HepG2 (cell line): ENCODE measurements around the gene OGFOD3. TPM values are rescaled to one million over a fixed set of nuclear protein-coding genes. Genes with fewer than 3 reads are reported as not detected.

Source experiments
- AGO2 ChIP-seq: fragments of 200-400 bp; formaldehyde crosslinking; optimal IDR thresholded peaks from 2 replicates; pipeline ENCODE3; 2017; ENCODE audit warnings: mild to moderate bottlenecking, low read depth, low read length, moderate library complexity
- BATF2 ChIP-seq: sonication (generic); formaldehyde crosslinking; IDR thresholded peaks from 2 replicates; pipeline ENCODE4 v1.8.0; 2022; ENCODE audit warnings: mild to moderate bottlenecking, missing genetic modification reagents, moderate library complexity
- BORCS8-MEF2B ChIP-seq: sonication (generic); formaldehyde crosslinking; IDR thresholded peaks from 2 replicates; pipeline ENCODE4 v1.8.0; 2022; ENCODE audit warnings: mild to moderate bottlenecking, missing genetic modification reagents
- FOXP4 ChIP-seq: sonication (generic); formaldehyde crosslinking; IDR thresholded peaks from 2 replicates; pipeline ENCODE4 v1.4.0; 2020; ENCODE audit warnings: missing genetic modification reagents
- HES4 ChIP-seq: sonication (generic); formaldehyde crosslinking; IDR thresholded peaks from 2 replicates; pipeline ENCODE4 v1.9.0; 2021; ENCODE audit warnings: mild to moderate bottlenecking, missing genetic modification reagents, borderline replicate concordance
- MAFK ChIP-seq, 2 experiments: IDR thresholded peaks in 1 of 2; conservative IDR thresholded peaks in 1 of 2; 2 replicates each; pipeline ENCODE4 v1.6.1; 2011; ENCODE audit warnings: improper control_type of control experiment in 2 of 2, low read length in 2 of 2
- PRDM10 ChIP-seq: sonication (generic); formaldehyde crosslinking; IDR thresholded peaks from 2 replicates; pipeline ENCODE4 v1.4.0; 2020; ENCODE audit warnings: low read depth, missing genetic modification reagents
- TBX2 ChIP-seq: sonication (generic); formaldehyde crosslinking; IDR thresholded peaks from 2 replicates; pipeline ENCODE4 v1.5.0; 2020; ENCODE audit warnings: missing genetic modification reagents, mild to moderate bottlenecking, borderline replicate concordance
- TOPORS ChIP-seq: sonication (generic); formaldehyde crosslinking; IDR thresholded peaks from 2 replicates; pipeline ENCODE4 v1.8.0; 2023; ENCODE audit warnings: mild to moderate bottlenecking, missing genetic modification reagents
- XRCC5 ChIP-seq: fragments of 200-400 bp; formaldehyde crosslinking; optimal IDR thresholded peaks from 2 replicates; pipeline ENCODE3; 2017; ENCODE audit warnings: mild to moderate bottlenecking, low read length
- ZNF205 ChIP-seq: IDR thresholded peaks from 2 replicates; pipeline ENCODE4 v1.6.1; 2018; ENCODE audit warnings: missing biosample characterization, missing genetic modification reagents
- ZNF446 ChIP-seq: sonication (generic); formaldehyde crosslinking; IDR thresholded peaks from 2 replicates; pipeline ENCODE4 v1.5.0; 2020; ENCODE audit warnings: mild to moderate bottlenecking, missing genetic modification reagents
- ZNF644 ChIP-seq: IDR thresholded peaks from 2 replicates; pipeline ENCODE4 v1.6.1; 2016; ENCODE audit warnings: low read depth
- ZNF770 ChIP-seq: sonication (generic); formaldehyde crosslinking; IDR thresholded peaks from 2 replicates; pipeline ENCODE4 v1.5.0; 2020; ENCODE audit warnings: mild to moderate bottlenecking, missing genetic modification reagents
- ZNF839 ChIP-seq: sonication (generic); formaldehyde crosslinking; IDR thresholded peaks from 2 replicates; pipeline ENCODE4 v1.4.0; 2020; ENCODE audit warnings: missing genetic modification reagents, mild to moderate bottlenecking, borderline replicate concordance
- polyA plus RNA-seq, 8 experiments: library from polyadenylated mRNA; depleted of rRNA in 3 of 8; stranded (reverse) in 7 of 8; unstranded in 1 of 8; fragments of >200 nt; fragmentation: Illumina TruSeq in 4 of 8; extraction: Trizol in 4 of 8; gene quantifications; 2 replicates each; pipeline versions ENCODE4 v1.2.1 to v1.2.3, GENCODE V29; 2011 to 2016; ENCODE audit warnings: low read depth in 4 of 8, missing spikeins in 1 of 8, mixed read lengths in 1 of 8; ENCODE audit not compliant: insufficient read depth in 1 of 8
- total RNA-seq, 5 experiments: library from RNA; depleted of rRNA; stranded (reverse); fragments of >200 nt; fragmentation: Illumina TruSeq; extraction: Trizol; gene quantifications; 2 replicates each; pipeline ENCODE4 v1.2.3, GENCODE V29; 2016; ENCODE audit warnings: low read depth in 1 of 5

The OGFOD3 gene
- total and polyA plus RNA-seq, 2 of the 13 experiments (the other 11 are each of a cell fraction or from before 2014, with no cell fraction given), result 40.0 to 42.1 TPM

GRCh38 chr17:82388223-82388921 lies 30.0 kb downstream of the OGFOD3 start (continued):
- TF ChIP-seq PRDM10 (CRISPR knock-in tag) (0 out of 2 replicates have a peak, but pooled peaks have one; percentile 17), ZNF205 (0 out of 2 replicates have a peak, but pooled peaks have one; percentile 46), HES4 (CRISPR knock-in tag) (0 out of 2 replicates have a peak, but pooled peaks have one; percentile 40), ZNF446 (CRISPR knock-in tag) (no peak), TBX2 (CRISPR knock-in tag) (0 out of 2 replicates have a peak, but pooled peaks have one; percentile 44), MAFK (conservative IDR thresholded peaks at IDR 0.05 in 1 of 2, IDR thresholded peaks at IDR 0.05 in 1 of 2; ENCODE audit: low read length in 2 of 2) (no peak), XRCC5 (peak; percentile 75), ZNF770 (no peak), AGO2 (peak; percentile 77), BATF2 (no peak), TOPORS (CRISPR knock-in tag) (peak; percentile 59; the same call in 1 of the 2 replicates), ZNF644 (no peak), ZNF839 (no peak), BORCS8-MEF2B (CRISPR knock-in tag) (peak; percentile 71), FOXP4 (0 out of 2 replicates have a peak, but pooled peaks have one; percentile 36)
